HG02970 (cell line): Measurements from ENCODE around the gene SNX6.
"Not testable (repeated sequence)": the region's sequence is repeated elsewhere in the genome, so short reads cannot be mapped to it uniquely, and the experiment has no call there.

Source experiments
- ATAC-seq: cut with Tn5 transposase; IDR thresholded peaks from one replicate; pipeline ENCODE4 v1.9.1; 2021; ENCODE audit warnings: mild to moderate bottlenecking, moderate library complexity, moderate number of reproducible peaks; ENCODE audit not compliant: unreplicated experiment, low FRiP score

The SNX6 gene

GRCh38 chr14:34527591-34527990, 102.4 kb downstream of the SNX6 start:
- ATAC-seq: no peak

- not testable (repeated sequence) for ATAC-seq
Observed at GRCh38 chr14:34524216-34524615, 105.7 kb downstream of the SNX6 start.

GRCh38 chr14:34522496-34522895, 107.5 kb downstream of the SNX6 start:
- ATAC-seq: no peak

- not testable (repeated sequence) for ATAC-seq
Observed at GRCh38 chr14:34521071-34521470, 108.9 kb downstream of the SNX6 start.

- not testable (repeated sequence) for ATAC-seq
Observed at GRCh38 chr14:34520304-34520970, 109.5 kb downstream of the SNX6 start.
